GM19438 (cell line): Measurements from ENCODE around the gene NIPAL3.
"Not testable (repeated sequence)": the region's sequence is repeated elsewhere in the genome, so short reads cannot be mapped to it uniquely, and the experiment has no call there.

Experiments used
- ATAC-seq: cut with Tn5 transposase; IDR thresholded peaks from one replicate; pipeline ENCODE4 v1.9.1; 2021; ENCODE audit warnings: low read depth; ENCODE audit not compliant: unreplicated experiment

The NIPAL3 gene

DNA sequence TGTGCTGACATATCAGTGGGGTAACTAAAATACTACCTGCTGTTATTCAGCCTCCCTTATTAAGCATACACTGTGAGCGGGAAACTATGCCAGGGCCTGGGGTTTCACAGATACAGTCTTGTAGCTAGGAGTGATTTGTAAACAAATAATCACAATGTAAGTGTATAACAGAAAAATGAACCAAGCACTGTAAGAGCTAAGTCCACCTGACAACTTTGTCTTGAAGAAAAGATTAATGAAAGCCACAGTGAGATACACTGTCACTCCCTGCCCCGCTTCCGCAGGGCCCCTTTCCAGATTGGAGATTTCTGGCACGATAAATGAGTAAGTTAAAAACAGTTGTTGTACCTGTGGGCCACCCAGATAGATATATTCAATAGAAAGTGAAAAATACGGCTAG is 91.8 kb downstream of the NIPAL3 start:
- no peak for ATAC-seq

DNA sequence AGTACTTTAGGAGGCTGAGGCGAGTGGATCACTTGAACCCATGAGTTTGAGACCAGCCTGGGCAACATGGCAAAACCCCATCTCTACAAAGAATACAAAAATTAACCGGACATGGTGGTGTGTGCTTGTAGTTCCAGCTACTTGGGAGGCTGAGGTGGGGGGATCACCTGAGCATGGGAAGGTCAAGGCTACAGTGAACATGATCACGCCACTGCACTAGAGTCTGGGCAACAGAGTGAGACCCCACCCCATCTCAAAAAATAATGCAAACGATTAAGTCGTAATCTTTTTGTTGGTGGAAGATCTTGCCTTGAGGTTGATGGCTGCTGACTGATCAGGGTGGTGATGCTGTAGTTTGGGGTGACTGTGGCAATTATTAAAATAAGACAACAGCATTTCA is 93.3 kb downstream of the NIPAL3 start:
- ATAC-seq, result no peak

DNA sequence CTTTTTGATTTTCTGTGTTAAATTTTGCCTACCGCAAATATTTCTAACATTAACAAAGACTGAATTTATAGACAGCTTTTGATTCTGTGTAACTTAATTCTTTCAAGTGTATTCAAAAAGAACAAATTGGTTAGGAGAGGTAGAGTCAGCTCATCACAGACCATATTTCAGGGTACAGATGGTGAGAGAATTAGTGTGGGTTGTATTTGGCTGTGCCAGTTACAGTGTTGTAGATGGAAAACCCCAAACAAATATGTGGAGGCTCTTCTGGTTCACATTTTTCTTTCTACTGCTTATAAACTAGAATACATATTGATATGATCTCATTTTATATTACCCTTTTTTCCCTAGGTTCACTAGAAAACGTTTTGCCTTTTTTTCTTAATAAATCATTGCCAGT is 98.1 kb downstream of the NIPAL3 start:
- no peak for ATAC-seq

DNA sequence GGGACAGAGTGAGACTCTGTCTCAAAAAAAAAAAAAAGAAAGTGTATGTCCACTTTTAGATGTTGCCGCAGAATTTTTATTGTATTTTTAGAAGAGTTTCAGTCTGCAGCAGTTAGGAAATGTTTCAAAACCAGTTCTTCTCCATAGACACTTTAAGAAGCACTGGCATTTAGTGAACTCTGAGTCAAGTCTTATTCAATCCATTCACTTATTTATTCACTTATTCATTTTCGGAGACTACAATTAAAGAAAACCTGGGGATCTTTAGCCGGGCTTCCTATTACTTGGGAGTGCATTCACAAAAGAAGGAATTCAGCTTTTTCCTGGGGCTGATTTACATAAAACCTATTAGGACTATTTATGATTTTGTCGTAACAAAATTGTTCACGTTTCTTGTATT is 99.3 kb downstream of the NIPAL3 start:
- no peak for ATAC-seq

DNA sequence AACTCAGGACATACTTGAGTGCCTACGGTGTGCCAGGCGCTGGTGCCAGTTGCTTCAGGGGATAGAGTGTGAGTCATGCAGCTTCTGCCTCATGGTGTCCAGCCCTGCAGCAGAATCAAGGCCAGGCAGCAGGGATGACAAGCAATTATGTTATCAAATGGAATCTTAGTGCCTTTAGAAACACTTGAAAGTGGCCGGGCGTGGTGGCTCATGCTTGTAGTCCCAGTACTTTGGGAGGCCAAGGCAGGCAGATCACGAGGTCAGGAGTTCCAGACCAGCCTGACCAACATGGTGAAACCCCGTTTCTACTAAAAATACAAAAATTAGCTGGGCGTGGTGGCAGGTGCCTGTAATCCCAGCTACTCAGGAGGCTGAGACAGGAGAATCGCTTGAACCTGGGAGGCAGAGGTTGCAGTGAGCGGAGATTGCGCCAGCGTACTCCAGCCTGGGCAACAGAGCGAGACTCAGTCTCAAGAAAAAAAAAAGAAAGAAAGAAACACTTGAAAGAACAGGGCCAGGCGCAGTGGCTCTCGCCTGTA is 100.1 kb downstream of the NIPAL3 start:
- ATAC-seq, result not testable (repeated sequence)

DNA sequence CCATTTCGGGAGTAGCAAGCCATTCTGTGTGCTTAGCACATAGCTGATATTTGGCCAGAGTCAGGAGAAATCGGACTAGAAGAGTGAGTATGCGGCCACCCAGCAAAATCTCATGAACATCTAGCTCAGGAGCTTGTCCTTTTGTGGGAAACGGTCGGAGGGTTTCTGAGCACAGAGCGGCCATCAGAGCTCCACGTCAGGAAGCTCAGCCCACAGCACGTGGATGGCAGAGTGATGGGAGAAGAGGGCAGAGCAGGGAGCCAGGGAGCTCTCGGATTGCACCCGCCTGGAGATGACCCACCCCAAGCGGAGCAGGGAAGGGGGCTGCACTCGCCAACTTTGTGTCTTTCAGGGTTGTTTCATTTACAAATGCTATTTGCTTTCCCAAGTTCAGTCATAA is 100.9 kb downstream of the NIPAL3 start:
- no peak for ATAC-seq

DNA sequence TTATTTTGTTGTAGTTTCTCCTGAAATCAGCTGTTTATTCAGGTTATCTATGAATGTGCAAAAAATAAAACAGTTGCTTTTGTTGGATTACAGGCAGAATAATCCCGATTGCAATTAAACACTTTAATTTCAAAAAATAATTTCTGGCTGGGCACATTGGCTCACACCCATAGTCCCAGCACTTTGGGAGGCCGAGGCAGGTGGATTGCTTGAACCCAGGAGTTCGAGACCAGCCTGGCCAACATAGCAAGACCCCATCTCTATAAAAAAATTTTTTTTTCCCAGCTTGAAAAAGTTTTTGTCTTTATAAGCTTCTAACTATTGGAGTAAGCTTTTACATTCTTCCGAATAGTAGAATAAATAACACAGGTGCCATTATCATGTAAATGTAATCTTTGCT is 102.3 kb downstream of the NIPAL3 start:
- ATAC-seq, result no peak

DNA sequence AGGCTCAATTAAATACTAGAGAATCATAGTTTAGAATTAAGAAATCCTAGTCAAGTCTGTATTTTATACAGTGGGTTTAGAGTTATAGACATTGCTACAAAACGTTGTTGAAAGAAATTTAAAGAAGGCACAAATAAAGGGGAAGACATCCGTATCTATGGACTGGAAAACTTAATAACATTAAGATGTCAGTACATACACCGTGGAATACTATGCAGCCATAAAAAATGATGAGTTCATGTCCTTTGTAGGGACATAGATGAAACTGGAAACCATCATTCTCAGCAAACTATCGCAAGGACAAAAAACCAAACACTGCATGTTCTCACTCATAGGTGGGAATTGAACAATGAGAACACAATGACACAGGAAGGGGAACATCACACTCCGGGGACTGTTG is 104.7 kb downstream of the NIPAL3 start:
- not testable (repeated sequence) for ATAC-seq
